Skin of body (tissue), 2 donors: ENCODE data around the gene PTGS1. TPM values are rescaled to one million over a fixed set of nuclear protein-coding genes. Genes with fewer than 3 reads are reported as not detected.
"Not testable (repeated sequence)": the region's sequence is repeated elsewhere in the genome, so short reads cannot be mapped to it uniquely, and the experiment has no call there.

Source experiments
- DNase-seq: peaks from one replicate; lab custom pipeline; 2025; lab: John Stamatoyannopoulos, UW
- total RNA-seq: library from RNA; depleted of rRNA; stranded (reverse); fragments of >200 nt; gene quantifications from one replicate; pipeline ENCODE4 v1.2.3, GENCODE V29; 2014

PTGS1 gene
- total RNA-seq, 1 donor from 2014 or later = 4.7 TPM

- no peak for DNase-seq
Observed at GRCh38 chr9:122347348-122348287, 23.2 kb upstream of the PTGS1 start.

- no peak for DNase-seq
Observed at GRCh38 chr9:122348288-122348777, 22.5 kb upstream of the PTGS1 start.

DNA sequence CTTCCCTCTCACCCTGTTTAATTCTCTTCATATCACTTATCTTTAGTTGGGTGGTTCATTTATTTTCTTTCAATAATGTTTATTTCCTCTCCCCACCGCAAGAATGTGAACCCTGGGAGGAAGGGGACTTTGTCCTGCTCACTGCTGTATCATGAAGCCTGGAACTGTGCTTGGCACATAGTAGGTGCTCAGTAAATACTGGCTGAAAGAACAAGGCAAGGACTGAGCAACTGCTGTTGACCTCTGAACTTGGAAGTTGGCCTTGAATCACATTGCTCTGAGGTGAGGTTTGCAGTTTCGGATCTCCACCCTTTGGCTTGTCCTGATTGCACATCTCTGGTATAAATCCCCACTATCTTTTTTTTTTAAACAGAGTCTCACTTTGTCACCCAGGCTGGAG is 22.0 kb upstream of the PTGS1 start:
- DNase-seq = no peak

DNA sequence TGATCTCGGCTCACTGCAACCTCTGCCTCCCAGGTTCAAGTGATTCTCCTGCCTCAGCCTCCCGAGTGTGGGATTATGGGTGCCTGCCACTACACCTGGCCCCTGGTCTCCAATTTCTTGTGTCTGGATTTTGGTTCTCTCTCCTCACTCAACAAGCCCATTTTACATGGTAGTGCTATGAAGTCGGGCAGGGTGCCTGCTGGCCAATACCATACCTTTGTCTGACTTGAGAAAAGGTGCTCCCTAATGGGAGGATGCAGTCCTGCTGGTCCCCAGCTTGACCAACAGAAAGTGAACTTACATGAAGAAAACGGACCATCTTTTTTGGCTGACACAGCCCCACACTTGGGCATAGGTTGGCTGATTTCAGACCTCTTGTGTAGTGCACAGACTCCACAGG is 21.6 kb upstream of the PTGS1 start:
- DNase-seq = no peak

DNA sequence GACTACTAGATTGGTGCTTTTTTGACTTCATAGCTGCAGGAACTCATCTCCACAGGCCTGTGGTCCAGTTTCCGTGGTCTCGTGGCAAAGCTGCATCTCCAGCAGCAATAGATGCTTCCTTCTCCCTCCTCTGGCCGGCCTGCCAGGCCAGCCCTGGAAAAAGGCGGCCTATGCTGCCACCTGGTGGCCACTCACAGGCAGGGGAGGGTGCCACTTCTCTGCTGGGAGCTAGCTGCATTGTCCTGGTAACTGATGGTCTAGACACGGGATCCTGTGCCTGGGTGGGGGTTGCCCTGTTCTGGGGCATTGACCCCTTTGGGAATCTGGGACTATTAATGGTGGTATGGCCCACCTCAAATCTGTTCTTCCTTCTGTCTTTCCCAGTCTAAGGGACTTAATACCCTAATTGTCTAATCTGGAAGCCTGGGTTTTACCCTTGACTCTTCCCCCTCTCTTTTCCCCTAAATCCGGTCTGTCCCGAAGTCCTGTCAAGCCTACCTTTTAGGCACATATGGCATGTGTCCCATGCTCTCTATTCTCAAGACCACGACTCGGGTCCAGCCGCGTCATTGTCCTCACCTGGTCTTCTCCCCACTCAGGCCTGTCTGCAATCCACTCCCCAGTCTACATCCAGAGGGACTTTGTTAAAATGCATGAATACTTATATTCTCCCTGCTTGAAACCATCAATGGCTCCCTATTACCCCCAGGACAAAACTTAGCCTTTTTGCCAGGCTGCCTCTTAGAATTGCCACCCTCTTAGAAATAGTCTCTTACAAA is 20.1 kb upstream of the PTGS1 start:
- peak; percentile 79 for DNase-seq

GRCh38 chr9:122354536-122355199 is 16.2 kb upstream of the PTGS1 start:
- DNase-seq = no peak

DNA sequence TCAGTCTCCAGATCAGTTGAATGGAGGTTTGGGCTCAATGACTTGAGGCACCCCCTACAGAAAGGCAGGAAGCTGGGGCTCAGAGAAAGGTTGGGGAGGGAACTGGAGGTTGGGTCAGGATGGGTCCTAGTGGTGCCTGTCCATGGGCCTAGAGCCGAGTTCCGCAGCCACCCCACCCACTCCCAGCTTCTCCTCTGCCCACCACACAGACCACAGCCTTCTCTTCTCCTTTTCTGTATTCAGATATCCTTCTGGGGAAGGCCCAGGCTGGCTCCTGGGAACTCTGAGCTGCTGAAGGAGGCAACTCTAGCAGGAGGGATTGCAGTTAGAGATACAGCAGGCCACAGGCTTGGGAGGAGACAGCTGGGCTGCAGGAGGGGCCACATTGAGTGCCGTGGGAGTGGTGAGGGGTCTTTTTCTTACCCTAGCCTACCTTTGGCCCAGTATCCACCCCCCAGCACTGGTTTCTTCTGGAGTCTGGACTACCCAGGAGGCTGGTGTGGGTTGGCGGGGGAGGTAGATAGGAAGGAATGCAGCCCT is 15.4 kb upstream of the PTGS1 start:
- no peak for DNase-seq

- no peak for DNase-seq
Observed at GRCh38 chr9:122356627-122357026, 14.2 kb upstream of the PTGS1 start.

- no peak for DNase-seq
Observed at GRCh38 chr9:122360891-122361290, 9.9 kb upstream of the PTGS1 start.

DNA sequence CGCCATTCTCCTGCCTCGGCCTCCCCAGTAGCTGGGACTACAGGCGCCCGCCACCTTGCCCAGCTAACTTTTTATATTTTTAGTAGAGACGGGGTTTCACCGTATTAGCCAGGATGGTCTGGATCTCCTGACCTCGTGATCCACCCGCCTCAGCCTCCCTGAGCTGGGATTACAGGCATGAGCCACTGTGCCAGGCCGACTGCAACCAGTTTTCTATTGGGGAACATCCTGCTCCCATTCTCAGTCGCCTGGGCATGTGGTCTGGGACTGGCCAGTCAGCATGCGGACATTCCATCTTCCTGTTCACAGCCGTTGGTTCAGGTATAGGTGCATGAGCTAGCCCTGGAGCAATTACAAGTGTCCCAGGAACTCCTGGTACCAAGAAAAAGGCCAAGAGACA is 7.7 kb upstream of the PTGS1 start:
- DNase-seq = not testable (repeated sequence)

DNA sequence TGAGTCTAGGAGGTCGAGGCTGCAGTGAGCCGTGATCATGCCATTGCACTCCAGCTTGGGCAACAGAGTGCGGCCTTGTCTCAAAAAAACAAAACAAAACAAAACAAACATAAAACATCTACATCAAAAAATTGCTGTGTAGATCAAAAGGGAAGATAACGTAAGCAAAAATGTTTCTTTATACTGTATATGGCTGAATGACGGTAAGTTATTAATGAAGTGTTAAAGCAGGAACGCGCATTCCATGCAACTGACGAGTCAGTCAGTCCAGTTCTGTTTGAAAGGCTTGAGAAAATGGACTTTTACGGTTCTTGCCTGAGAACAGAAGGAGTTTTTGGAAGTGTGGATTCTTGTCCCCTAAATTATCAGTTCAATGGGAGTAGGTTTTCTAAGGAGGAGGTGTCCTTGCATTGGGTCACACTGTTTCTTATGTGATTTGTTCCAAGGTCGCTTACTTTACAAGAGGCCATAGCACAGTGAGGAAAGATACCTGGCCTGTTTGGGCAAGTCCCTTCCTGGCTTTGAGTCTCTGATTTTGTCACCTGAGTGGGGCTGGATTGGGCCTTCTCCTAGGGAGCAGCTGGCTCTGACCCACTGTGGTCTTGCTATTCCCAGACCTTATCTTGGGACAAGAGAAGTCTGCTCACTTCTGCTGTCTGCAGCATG is 6.6 kb upstream of the PTGS1 start:
- DNase-seq = no peak

GRCh38 chr9:122364783-122365150 is 6.1 kb upstream of the PTGS1 start:
- DNase-seq = no peak

GRCh38 chr9:122366074-122366660 is 4.7 kb upstream of the PTGS1 start:
- no peak for DNase-seq

- no peak for DNase-seq
Observed at GRCh38 chr9:122367065-122367464, 3.8 kb upstream of the PTGS1 start.

DNA sequence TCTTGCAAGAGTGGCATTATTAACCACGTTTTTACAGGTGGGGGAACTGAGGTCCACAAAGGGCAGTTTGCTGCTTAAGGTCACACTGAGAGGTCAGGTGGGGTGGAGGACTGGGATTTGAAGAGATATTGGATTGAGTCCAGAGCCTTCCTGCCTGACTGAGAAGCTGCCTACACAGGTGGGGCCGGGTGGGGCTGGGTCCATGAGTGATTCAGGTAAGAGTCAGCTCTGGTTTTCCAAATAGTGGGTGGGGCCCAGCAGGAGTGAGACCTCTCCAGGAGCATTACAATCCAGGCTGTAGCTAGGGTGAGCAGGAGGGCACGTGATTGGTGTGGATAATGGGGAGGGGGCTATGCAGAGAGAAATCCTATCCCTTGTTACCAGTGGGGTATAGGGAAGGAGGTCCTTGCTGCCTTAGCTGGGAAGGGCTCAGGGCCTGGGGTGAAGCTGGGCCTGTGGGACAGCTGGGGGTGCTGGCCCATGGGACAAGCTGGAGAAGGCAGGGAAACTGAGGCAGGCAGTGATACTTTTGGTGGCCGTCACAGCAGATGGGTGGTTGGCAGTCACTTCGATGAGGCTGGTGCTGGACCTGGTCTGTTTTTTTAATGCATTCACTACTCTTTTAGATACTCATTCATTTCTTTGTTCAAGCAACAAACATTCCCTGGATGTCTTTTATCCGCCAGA is 2.9 kb upstream of the PTGS1 start:
- DNase-seq = no peak

DNA sequence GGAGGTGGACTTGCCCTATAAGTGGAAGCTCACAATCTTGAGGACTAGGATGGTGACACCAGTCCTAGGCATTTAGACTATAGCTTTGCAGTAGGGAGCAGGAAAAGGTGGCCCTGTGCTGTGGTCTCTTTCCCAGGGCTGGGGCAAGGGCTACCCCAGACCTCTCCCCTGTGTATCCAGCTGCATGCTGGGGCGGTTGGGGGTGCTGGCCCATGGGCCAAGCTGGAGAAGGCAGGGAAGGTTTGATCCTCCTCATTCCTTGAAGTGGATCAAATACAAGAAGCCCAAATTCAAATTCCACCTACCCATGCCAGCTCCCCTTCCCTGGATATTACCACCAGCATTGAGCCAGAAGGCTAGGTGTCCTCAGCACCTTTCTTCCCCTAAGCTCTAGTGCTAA is 2.2 kb upstream of the PTGS1 start:
- DNase-seq = no peak

- DNase-seq = no peak
Observed at GRCh38 chr9:122370303-122370702, 521 bp upstream of the PTGS1 start.

DNA sequence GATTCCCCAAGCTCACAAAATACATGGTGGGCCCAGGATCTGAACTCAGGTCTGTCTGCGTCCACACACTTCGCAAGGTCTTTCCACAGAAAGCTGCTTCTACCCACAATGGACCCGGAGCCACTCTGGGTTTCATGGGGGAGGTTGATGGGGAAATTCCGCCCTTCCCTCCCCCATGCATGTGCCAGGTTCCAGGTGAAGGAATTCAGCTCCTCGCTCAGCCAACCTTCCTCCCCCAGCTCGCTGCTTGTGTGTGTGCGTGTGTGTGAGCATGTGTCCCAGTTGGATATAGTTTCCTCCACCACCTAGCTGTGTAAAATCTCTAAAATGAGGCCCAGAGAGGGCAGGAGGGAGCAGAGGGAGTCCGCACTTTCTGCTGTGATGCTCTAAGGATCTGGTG is 1.0 kb downstream of the PTGS1 start:
- DNase-seq = no peak

GRCh38 chr9:122372856-122373845 is 2.3 kb downstream of the PTGS1 start:
- DNase-seq = no peak
